Activated CD4-positive, CD25-positive, alpha-beta regulatory T cell treated with anti-CD3 and anti-CD28 coated beads, Interleukin-2, amount 50 U/mL, for 72 hours (primary cell): ENCODE data around the gene TMC4.
"Not testable (repeated sequence)": the region's sequence is repeated elsewhere in the genome, so short reads cannot be mapped to it uniquely, and the experiment has no call there.

Experiments
- DNase-seq: peaks from one replicate; pipeline ENCODE4 v3.0.0; 2021

Gene TMC4

GRCh38 chr19:54172471-54173358 is at the start of gene TMC4:
Gene TMC4 (minus strand): TSS chr19:54173160. CDS start chr19:54173117, 43 bp downstream.
- no peak for DNase-seq

GRCh38 chr19:54221947-54222346 is 49.0 kb upstream of the TMC4 start:
- not testable (repeated sequence) for DNase-seq

- not testable (repeated sequence) for DNase-seq
These were observed 46.7 kb upstream of the TMC4 start for GRCh38 chr19:54219702-54220101.

DNA sequence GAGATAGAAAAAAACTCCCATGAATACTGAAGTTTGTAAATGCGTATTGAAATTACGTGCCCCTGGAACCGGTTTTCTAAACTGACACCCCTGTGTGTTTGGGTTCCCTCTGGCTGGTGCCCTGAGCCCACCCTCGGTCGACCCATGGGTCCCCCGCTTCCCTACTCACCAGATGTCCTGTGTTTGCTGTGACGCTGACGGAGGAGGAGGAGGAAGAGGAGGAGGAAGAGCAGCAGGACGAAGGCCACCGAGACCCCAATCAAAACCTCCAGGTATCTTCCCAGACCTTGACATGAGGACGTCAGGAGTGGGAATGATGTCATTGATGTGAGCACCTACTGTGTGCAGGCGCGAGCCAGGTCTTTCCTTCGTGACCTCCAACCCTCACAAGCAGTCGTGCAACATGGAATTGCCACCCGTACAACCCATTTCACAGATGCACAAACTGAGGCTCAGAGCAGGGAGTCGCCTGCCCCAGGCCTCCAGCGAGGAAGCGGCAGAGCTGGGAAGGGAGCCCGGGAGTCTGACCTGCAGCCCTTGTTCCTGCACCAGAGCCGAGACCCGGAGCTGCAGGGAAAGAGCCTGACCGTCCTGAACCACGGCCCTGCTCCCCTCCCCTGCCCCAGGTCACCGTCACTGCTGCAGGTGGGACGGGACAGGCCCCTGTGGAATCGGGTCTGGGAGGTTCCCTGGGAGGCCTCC is 46.2 kb upstream of the TMC4 start:
- no peak for DNase-seq

GRCh38 chr19:54218259-54218658 is 45.3 kb upstream of the TMC4 start:
- no peak for DNase-seq

DNA sequence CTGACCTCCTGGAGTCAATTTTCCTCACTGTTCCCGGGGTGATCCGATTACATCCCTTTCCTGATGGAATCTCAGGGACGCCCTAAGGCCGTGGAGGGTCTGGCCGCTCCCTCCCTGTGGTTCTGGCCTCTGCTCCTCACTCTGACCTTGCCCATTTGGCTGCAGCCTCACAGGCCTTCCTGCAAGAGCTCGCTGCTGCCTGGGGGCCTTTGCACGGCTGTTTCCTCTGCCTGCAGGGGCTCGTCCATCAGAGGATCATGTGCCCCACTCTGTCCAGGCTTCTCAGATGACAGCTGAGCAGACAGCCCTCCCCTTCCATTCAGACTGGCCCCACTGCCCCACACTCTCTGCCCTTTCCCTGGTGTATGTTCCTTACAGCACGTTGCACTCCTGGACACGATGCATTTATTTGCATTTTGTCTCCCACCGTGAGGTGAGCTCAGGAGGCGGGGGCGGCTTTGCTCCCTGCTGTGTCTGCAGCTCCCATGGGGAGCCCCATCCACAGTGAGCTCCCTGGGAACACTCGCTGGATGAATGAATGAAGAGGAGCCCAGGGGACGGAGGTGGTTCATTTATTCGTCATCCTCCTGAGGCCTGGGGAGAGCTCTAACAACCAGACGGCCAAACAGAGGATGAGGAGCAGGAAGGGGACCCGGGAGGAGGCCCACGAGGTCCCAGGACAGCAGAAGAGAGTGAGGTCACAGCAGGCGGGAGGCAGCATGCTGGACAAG is 44.7 kb upstream of the TMC4 start:
- DNase-seq: not testable (repeated sequence)

DNA sequence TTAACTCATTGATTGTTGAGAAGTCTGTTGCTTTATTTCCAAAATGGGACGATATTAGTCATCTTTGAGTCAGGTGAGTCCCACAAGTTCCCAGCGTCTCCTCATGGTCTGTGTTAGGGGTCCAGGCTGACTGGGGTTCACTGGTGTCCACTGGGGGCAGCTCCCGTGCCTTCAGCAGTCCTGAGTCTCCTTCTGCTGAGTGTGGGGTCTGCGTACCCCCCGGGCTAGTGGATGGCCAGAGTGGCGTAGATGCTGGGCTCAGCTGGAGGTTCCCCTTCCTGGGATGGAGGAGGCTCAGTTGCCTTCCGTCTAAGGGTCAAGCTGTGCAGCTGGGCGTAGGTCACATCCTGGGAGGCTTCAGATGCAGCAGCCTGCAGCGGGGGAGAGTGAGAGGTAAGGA is 43.9 kb upstream of the TMC4 start:
- no peak for DNase-seq

DNA sequence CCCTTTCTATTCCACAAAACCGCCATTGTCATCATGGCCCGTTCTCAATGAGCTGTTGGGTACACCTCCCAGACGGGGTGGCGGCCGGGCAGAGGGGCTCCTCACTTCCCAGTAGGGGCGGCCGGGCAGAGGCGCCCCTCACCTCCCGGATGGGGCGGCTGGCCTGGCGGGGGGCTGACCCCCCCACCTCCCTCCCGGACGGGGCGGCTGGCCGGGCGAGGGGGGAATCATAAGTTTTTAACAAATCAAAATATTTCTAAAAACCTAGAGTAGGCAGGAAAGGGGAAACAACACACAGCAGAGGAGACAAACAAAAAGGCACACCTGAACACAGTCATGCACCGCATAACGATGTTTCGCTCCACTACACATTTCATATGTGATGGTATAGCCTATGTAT is 41.8 kb upstream of the TMC4 start:
- DNase-seq: not testable (repeated sequence)

DNA sequence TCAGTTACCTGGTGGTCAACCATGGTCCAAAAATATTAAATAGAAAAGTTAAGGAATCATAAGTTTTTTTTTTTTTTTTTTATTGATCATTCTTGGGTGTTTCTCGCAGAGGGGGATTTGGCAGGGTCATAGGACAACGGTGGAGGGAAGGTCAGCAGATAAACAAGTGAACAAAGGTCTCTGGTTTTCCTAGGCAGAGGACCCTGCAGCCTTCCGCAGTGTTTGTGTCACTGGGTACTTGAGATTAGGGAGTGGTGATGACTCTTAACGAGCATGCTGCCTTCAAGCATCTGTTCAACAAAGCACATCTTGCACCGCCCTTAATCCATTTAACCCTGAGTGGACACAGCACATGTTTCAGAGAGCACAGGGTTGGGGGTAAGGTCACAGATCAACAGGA is 41.3 kb upstream of the TMC4 start:
- not testable (repeated sequence) for DNase-seq

- no peak for DNase-seq
These were observed 38.3 kb upstream of the TMC4 start for GRCh38 chr19:54211235-54211634.

GRCh38 chr19:54209811-54210494 is 37.0 kb upstream of the TMC4 start:
- DNase-seq: no peak

DNA sequence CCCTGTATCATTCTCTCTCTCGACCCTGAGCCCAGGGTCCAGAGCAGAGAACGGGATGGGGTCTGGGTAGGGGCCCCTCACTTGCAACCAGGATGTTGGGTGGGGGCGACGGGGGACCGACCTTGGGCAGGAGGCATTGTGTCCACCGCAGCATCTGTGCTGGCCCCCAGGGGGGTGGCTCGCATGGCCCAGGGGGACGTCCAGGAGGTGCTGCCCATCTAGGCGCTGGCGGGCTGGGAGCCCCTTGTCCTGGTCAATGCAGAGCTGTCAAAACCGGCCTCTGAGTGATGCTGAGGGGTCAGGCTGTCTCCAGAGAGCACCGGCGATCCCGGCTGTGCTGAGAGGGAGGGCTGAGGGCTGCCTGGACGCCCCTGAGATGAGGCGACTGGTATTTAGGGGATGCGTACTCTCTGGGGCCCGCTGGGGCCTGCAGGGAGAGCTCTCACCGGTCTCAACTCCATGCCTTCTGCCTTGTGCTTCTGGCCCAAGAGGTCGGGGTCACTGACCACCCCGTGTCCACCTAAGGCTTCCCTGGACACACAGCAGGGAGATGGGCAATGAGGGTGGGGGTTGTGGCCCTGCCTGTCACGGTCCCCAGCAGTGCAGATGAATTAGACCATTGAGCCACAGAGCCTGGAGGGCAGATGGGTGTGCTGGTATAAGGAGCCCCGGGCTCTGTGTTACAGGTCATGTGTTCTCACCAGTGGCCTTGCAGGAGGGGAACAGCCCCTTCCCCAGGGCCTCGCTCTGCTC is 36.3 kb upstream of the TMC4 start:
- DNase-seq: no peak

GRCh38 chr19:54208784-54209057 is 35.8 kb upstream of the TMC4 start:
- no peak for DNase-seq

DNA sequence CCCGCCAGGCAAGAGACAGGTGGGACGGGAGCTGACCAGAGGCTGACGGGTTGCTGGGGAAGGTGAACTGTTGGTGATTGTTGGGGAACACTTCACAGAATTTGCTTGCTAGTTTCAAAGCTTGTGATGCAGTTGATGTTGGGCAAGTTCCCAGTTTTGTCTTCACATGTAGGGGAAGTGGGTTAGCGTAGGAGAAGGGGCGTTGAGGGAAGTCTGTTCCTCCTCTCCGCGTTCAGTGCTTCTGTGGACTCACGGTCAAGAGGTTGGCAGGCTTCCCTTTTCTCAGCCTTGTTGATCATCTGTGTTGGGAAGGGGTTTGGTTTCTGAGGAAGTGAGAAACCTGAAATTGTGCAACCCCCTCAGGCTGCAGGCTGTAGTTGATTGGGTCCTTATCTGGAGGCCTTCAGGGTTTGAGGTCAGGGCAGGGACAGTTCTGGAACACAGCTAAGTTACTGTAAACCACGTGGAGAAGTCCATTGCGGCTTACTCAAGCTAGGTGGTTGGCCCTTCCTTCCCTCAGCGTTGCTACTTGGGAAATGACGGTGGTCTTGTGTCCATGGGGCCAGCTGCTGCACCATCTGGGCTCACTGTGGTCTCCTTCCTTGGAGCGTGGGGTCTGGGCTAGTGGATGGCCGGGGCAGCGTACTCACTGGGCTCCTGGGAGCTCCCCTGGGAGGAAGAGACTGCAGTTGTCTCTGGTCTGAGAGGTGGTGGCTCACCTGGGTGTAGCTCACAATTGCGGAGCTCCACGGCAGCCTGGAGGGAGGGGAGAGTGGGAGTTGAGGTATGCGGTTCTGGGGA is 35.2 kb upstream of the TMC4 start:
- DNase-seq: no peak

- no peak for DNase-seq
These were observed 34.7 kb upstream of the TMC4 start for GRCh38 chr19:54207676-54207982.

GRCh38 chr19:54207193-54207592 is 34.2 kb upstream of the TMC4 start:
- not testable (repeated sequence) for DNase-seq

GRCh38 chr19:54206831-54207177 is 33.8 kb upstream of the TMC4 start:
- no peak for DNase-seq

DNA sequence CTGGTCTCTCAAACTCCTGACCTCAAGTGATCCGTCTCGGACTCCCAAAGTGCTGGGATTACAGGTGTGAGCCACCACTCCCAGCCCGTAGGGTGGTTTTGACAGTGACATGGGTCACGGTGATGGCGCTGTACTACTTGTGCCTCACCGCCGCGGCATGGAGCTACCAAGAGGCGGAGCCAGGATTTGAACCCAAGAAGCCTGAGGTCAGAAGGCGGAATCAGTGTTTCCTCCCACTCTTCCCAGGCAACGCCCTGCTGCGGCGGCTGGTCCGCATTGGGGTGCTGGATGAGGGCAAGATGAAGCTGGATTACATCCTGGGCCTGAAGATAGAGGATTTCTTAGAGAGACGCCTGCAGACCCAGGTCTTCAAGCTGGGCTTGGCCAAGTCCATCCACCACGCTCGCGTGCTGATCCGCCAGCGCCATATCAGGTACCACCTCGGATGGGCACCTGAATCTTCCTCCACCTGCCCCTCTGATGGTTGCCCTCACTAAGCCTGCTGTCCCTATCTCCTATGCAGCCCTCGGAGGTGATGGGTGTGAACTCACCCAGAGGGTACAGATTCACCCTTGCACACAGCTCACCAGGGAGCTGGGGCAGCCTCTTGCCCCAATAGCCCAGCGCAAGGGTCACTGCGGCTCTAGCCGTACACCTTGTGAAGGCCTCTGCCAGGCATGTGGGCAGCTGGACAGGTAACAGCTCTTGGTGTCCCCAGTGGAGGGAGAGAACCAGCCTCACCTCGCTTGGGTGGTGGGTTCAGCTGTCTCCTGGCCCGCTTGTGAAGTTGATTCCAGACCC is 33.3 kb upstream of the TMC4 start:
- no peak for DNase-seq

DNA sequence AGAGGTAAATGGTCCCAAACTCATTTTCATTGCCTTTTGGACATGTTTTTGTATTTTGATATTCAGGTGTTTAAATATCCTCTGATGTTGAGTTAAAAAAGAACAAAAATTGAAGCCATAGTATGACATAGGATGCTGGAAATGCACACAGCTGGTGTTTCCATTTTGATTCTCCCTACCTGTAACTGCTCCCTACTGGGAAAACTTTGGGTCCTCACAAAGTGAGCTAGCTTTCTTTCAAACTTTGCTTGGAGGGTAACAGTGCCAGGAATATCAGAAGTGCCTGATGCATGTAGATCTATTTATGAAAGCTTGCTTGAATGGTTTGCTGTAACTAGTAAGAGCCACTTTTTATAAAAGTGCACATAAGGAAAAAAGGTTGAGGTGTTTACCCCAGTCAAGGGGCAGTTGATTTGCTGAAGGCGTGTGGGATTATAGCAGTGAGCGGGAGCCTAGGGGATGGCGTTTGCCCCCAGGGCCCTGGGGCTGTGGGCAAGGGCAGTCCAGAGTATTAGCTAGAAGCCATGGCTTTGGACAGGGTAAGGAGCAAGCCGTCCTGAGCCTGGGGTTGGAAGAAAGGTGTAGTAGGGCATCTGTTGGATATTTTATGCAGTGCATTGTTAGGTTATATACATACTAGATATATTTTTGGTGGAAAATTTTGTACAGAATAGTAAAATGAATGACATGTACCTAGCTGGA is 32.0 kb upstream of the TMC4 start:
- DNase-seq: no peak

DNA sequence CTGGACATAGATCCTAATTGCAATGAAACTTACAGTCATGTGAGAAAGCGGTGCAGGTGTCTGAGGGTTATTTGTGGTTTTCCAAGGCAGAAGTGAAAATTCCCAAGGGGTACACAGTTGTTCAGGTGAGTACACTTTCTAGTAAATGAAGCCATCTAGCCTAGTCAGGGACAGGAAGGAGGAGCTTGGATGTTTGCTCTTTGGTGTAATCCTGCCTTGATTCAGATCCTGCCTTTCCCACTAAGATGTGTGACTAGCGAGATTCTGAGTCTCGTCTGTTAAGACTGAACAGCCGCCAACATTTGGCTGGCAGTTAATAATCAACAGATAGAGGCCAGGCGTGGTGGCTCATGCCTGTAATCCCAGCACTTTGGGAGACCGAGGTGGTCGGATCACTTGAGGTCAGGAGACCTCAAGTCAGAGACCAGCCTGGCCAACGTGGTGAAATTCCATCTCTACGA is 30.2 kb upstream of the TMC4 start:
- DNase-seq: no peak
